ENCODE results near the gene RBM19. TPM values are rescaled to one million over a fixed set of nuclear protein-coding genes. Genes with fewer than 3 reads are reported as not detected.

Gene RBM19
- total and polyA plus RNA-seq, 3 donors from 2014 or later = 28.9 to 55.4 (median 49.5) TPM

DNA sequence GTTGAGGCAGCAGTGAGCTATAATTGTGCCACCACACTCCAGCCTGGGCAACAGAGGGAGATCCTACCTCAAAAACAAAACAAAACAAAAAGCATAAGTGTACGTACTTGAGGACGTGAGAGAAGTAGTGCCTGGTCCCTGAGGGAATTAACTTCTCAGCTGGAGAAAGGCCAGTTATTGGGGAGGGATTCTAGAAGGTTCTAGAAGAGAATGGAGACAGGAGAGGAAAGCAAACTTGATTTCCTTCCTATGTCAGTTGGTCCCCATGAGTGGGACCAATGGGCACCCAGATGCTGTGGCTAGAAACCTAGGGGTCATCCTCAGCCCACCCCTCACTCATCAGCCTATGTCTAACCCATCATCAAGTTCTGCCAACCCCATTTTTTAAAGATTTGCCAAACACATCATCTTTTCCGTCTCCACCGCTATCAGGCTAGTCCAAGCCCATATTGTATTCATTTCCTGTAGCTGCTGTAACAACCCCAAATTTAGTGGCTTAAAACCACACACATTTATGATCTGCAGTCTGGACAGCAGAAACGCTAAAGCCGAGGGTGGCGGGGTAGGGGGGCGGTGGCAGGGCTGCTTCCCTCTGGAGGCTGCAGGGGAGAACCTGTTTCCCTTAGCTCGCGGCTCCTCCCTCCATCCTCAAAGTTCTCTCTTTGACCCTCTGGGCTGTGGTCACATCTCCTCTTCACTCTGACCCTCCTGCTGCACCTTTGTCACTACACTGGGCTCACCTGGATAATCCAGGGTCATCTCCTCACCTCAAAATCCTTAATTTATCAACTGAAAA is 7.2 kb upstream of the RBM19 start:
- intact Hi-C loops (cut with DNase I; ENCODE audit: low total_unique reads) = no loop called here
- no peak for DNase-seq

GRCh38 chr12:113971392-113971791 is 5.3 kb upstream of the RBM19 start:
- H3K27ac ChIP-seq = no peak overlapping the region
- H3K4me3 ChIP-seq = no peak overlapping the region
- no peaks in the 10 kb centered on the region for H3K36me3 ChIP-seq (ENCODE audit: low read depth, missing control alignments)
- H3K9me3 ChIP-seq = no peaks in the 10 kb centered on the region
- WGBS, 2 donors = 86 to 92% methylated on average over 4 of the region's 4 CpGs
- intact Hi-C loops (cut with DNase I; ENCODE audit: low total_unique reads) = no loop called here
- DNase-seq = no peak
- no peaks in the 10 kb centered on the region for H3K4me1 ChIP-seq
- TF ChIP-seq POLR2A (IDR thresholded peaks at IDR 0.05) = no peak
- TF ChIP-seq, protein P1, sequence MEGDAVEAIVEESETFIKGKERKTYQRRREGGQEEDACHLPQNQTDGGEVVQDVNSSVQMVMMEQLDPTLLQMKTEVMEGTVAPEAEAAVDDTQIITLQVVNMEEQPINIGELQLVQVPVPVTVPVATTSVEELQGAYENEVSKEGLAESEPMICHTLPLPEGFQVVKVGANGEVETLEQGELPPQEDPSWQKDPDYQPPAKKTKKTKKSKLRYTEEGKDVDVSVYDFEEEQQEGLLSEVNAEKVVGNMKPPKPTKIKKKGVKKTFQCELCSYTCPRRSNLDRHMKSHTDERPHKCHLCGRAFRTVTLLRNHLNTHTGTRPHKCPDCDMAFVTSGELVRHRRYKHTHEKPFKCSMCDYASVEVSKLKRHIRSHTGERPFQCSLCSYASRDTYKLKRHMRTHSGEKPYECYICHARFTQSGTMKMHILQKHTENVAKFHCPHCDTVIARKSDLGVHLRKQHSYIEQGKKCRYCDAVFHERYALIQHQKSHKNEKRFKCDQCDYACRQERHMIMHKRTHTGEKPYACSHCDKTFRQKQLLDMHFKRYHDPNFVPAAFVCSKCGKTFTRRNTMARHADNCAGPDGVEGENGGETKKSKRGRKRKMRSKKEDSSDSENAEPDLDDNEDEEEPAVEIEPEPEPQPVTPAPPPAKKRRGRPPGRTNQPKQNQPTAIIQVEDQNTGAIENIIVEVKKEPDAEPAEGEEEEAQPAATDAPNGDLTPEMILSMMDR (IDR thresholded peaks at IDR 0.05) = no peak
- no peaks in the 10 kb centered on the region for H3K27me3 ChIP-seq

More for the DNA sequence above, 7.2 kb upstream of the RBM19 start:
- Histone ChIP-seq H3K4me3 (no peak overlapping the region), H3K27ac (no peak overlapping the region), H3K36me3 (ENCODE audit: low read depth, missing control alignments) (no peaks in the 10 kb centered on the region), H3K9me3 (no peaks in the 10 kb centered on the region), H3K27me3 (no peaks in the 10 kb centered on the region), H3K4me1 (no peaks in the 10 kb centered on the region)
- TF ChIP-seq POLR2A (IDR thresholded peaks at IDR 0.05) = no peak
- TF ChIP-seq, protein P1 (IDR thresholded peaks at IDR 0.05) = no peak
- 75 to 88% methylated on average over 10 of the region's 10 CpGs for WGBS, 2 donors

DNA sequence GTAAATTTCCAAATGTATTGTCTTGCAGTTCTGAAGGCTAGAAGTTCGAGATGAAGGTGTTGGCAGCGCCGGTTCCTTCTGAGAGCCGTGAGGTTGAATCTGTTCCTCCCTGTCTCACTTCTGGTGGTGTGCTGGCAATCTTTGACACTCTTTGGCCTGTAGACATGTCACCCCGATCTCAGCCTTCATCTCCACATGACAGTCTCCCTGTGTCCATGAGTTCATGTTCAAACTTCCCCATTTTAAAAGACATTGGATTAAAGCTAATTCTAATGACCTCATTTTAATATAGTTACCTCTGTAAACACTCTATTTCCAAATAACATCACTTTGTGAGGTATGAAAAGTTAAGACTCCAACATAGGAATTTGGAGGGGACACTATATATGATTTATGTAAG is 4.1 kb upstream of the RBM19 start:
- intact Hi-C loops (cut with DNase I; ENCODE audit: low total_unique reads) = no loop called here
- WGBS, 2 donors = 81 to 83% methylated on average over 5 of the region's 5 CpGs
- Histone ChIP-seq H3K27ac (no peak overlapping the region), H3K4me3 (no peak overlapping the region), H3K9me3 (no peaks in the 10 kb centered on the region), H3K27me3 (no peaks in the 10 kb centered on the region), H3K36me3 (ENCODE audit: low read depth, missing control alignments) (no peaks in the 10 kb centered on the region), H3K4me1 (peaks cover 5% of the 10 kb centered on the region)
- TF ChIP-seq, protein P1 (IDR thresholded peaks at IDR 0.05) = no peak
- TF ChIP-seq POLR2A (IDR thresholded peaks at IDR 0.05) = no peak
- no peak for DNase-seq

DNA sequence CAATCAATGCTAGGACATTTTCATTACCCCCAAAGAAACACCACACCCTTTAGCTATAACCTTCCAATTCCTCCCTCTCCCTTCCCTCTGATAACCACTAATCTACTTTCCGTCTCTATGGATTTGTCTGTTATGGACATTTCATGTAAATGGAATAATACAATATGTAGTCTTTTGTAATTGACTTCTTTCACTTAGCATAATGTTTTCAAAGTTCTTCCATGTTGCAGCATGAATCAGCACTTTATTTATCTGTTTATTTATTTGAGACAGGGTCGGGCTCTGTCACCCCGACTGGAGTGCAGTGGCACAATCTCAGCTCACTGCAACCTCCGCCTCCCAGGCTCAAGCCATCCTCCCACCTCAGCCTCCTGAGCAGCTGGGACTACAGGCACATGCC is 1.2 kb upstream of the RBM19 start:
- 89 to 90% methylated on average over 4 of the region's 4 CpGs for WGBS, 2 donors

More for the DNA sequence above, 1.2 kb upstream of the RBM19 start:
- H3K9me3 ChIP-seq = no peaks in the 10 kb centered on the region
- H3K27ac ChIP-seq = no peak overlapping the region
- H3K4me1 ChIP-seq = peaks cover 5% of the 10 kb centered on the region
- H3K36me3 ChIP-seq (ENCODE audit: low read depth, missing control alignments) = no peaks in the 10 kb centered on the region
- no peak overlapping the region for H3K4me3 ChIP-seq
- DNase-seq = no peak
- intact Hi-C loops (cut with DNase I; ENCODE audit: low total_unique reads) = no loop called here
- no peaks in the 10 kb centered on the region for H3K27me3 ChIP-seq
- no peak for TF ChIP-seq POLR2A (IDR thresholded peaks at IDR 0.05)
- TF ChIP-seq, protein P1 (IDR thresholded peaks at IDR 0.05) = no peak
